Stimulated activated CD8-positive, alpha-beta memory T cell treated with anti-CD3 and anti-CD28 coated beads, Interleukin-7, amount 100 ng/mL, for 48 hours (primary cell): ENCODE measurements around the gene ANKMY1.
A peak's percentile ranks its signal among the peaks of the same experiment; 100 is the strongest.

ENCODE experiments used
- DNase-seq, 2 donors: peaks; one replicate each; pipeline ENCODE4 v3.0.0-alpha.2; 2020; ENCODE audit warnings: low read depth in 1 of 2; ENCODE audit errors: extremely low read depth in 1 of 2

ANKMY1 gene

GRCh38 chr2:240438810-240439697, 118.7 kb downstream of the ANKMY1 start:
- DNase-seq = no peak

GRCh38 chr2:240437861-240438809, 119.7 kb downstream of the ANKMY1 start:
- DNase-seq = peak; percentile 22 to 43

- no peak for DNase-seq
These were observed 120.3 kb downstream of the ANKMY1 start for GRCh38 chr2:240437551-240437860.

GRCh38 chr2:240436683-240437550, 120.9 kb downstream of the ANKMY1 start:
- no peak for DNase-seq

GRCh38 chr2:240435948-240436682, 121.7 kb downstream of the ANKMY1 start:
- no peak for DNase-seq

- peak; percentile 16 to 37 for DNase-seq
These were observed 122.3 kb downstream of the ANKMY1 start, which contains the start of gene GPC1 for GRCh38 chr2:240435457-240435947. TSS of gene GPC1 (plus strand) at chr2:240435663. CDS start at chr2:240435919, 256 bp downstream.

- DNase-seq = peak; percentile 63 to 80
These were observed 122.9 kb downstream of the ANKMY1 start for GRCh38 chr2:240434728-240435456.

- no peak for DNase-seq
These were observed 123.6 kb downstream of the ANKMY1 start for GRCh38 chr2:240433973-240434727.

GRCh38 chr2:240432820-240433801, 124.7 kb downstream of the ANKMY1 start:
- no peak for DNase-seq

- DNase-seq = no peak
These were observed 125.4 kb downstream of the ANKMY1 start for GRCh38 chr2:240432430-240432819.

- no peak for DNase-seq
These were observed 125.9 kb downstream of the ANKMY1 start for GRCh38 chr2:240431661-240432424.

- no peak for DNase-seq
These were observed 126.5 kb downstream of the ANKMY1 start for GRCh38 chr2:240431271-240431660.

GRCh38 chr2:240430595-240430994, 127.2 kb downstream of the ANKMY1 start:
- no peak for DNase-seq

- DNase-seq = no peak
These were observed 127.8 kb downstream of the ANKMY1 start for GRCh38 chr2:240429872-240430491.
